Fibroblast of lung (primary cell): ENCODE results near the gene REXO5.

ENCODE experiments used
- EZH2 ChIP-seq: IDR thresholded peaks from 2 replicates; pipeline ENCODE4 v1.5.1; 2012; ENCODE audit warnings: low read length, control low read depth, mild to moderate bottlenecking; ENCODE audit errors: missing control alignments
- TF ChIP-seq, protein P1 (sequence below), 2 donors: IDR thresholded peaks in 1 of 2; conservative IDR thresholded peaks in 1 of 2; 1 replicate in 1 of 2; 2 replicates in 1 of 2; pipeline ENCODE4 v1.5.1; 2011 to 2012; ENCODE audit warnings: low read length in 2 of 2, control low read depth in 1 of 2, inconsistent platforms in 1 of 2, low read depth in 1 of 2, mild to moderate bottlenecking in 1 of 2

DNA sequence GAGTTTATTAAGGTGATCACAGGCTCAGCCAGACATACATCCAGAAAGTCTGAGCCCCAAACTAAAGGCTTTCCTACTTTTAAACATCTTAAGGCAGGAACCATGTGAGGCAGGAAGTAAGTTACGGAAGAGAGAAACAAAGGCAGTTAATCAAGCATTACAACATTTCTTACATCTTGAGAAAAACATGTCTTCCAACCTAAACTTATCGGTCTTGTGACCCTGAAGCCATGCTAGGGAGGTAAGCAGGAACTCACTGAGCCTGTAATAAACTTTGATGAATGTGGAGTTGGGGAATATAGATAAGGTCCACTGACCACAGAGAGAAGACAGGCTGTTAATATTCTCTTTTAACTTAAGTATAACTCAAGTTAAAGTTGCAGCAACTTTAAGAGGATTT, 46.0 kb upstream of the REXO5 start:
- TF ChIP-seq, protein P1, sequence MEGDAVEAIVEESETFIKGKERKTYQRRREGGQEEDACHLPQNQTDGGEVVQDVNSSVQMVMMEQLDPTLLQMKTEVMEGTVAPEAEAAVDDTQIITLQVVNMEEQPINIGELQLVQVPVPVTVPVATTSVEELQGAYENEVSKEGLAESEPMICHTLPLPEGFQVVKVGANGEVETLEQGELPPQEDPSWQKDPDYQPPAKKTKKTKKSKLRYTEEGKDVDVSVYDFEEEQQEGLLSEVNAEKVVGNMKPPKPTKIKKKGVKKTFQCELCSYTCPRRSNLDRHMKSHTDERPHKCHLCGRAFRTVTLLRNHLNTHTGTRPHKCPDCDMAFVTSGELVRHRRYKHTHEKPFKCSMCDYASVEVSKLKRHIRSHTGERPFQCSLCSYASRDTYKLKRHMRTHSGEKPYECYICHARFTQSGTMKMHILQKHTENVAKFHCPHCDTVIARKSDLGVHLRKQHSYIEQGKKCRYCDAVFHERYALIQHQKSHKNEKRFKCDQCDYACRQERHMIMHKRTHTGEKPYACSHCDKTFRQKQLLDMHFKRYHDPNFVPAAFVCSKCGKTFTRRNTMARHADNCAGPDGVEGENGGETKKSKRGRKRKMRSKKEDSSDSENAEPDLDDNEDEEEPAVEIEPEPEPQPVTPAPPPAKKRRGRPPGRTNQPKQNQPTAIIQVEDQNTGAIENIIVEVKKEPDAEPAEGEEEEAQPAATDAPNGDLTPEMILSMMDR (conservative IDR thresholded peaks at IDR 0.05 in 1 of 2, IDR thresholded peaks at IDR 0.05 in 1 of 2; ENCODE audit: low read depth in 1 of 2, low read length in 2 of 2), result no peak
- TF ChIP-seq EZH2, result no peak
